ENCODE results near the gene CPO.
"Not testable (repeated sequence)": the region's sequence is repeated elsewhere in the genome, so short reads cannot be mapped to it uniquely, and the experiment has no call there.

The CPO gene

GRCh38 chr2:206942592-206943478 is 3.5 kb downstream of the CPO start:
- no peak overlapping the region for H3K4me2 ChIP-seq (ENCODE audit: low read depth, low read length, poor library complexity, severe bottlenecking)
- no peaks in the 10 kb centered on the region for H3K9me2 ChIP-seq (replicated peaks; ENCODE audit: low read depth, low read length)
- H3K27me3 ChIP-seq (ENCODE audit: insufficient read depth, low read length, poor library complexity, severe bottlenecking), result no peaks in the 10 kb centered on the region
- H4K20me1 ChIP-seq (ENCODE audit: insufficient read depth, low read length, poor library complexity, severe bottlenecking), result no peaks in the 10 kb centered on the region
- H3K9me3 ChIP-seq (ENCODE audit: insufficient read depth, low read depth, low read length), result peaks cover under 1% of the 10 kb centered on the region; the same call in 1 of the 2 replicates
- no peaks in the 10 kb centered on the region for H3K4me1 ChIP-seq (ENCODE audit: insufficient read depth, low read length, poor library complexity, severe bottlenecking)
- H3F3A ChIP-seq (ENCODE audit: low read depth), result no peaks in the 10 kb centered on the region
- no peak overlapping the region for H2AFZ ChIP-seq (ENCODE audit: low read length)
- H3K4me3 ChIP-seq (ENCODE audit: low read length, poor library complexity, severe bottlenecking), result no peak overlapping the region
- TF ChIP-seq CTCF (conservative IDR thresholded peaks at IDR 0.05; ENCODE audit: low read length) (no peak), EZH2phosphoT487 (IDR thresholded peaks at IDR 0.05; ENCODE audit: borderline replicate concordance) (no peak)
- H3K36me3 ChIP-seq (ENCODE audit: insufficient read depth, low read length), result no peaks in the 10 kb centered on the region
- H3K79me2 ChIP-seq (ENCODE audit: insufficient read depth, low read length), result no peaks in the 10 kb centered on the region
- no peak overlapping the region for H3K9ac ChIP-seq (ENCODE audit: low read depth, low read length, poor library complexity, severe bottlenecking)

GRCh38 chr2:206953404-206953803 is 14.1 kb downstream of the CPO start:
- not testable (repeated sequence) for H3K4me2 ChIP-seq (ENCODE audit: low read depth, low read length, poor library complexity, severe bottlenecking); H3K9ac ChIP-seq (ENCODE audit: low read depth, low read length, poor library complexity, severe bottlenecking); H3F3A ChIP-seq (ENCODE audit: low read depth); H3K36me3 ChIP-seq (ENCODE audit: insufficient read depth, low read length); H3K79me2 ChIP-seq (ENCODE audit: insufficient read depth, low read length); H2AFZ ChIP-seq (ENCODE audit: low read length); H3K27me3 ChIP-seq (ENCODE audit: insufficient read depth, low read length, poor library complexity, severe bottlenecking); H3K9me2 ChIP-seq (replicated peaks; ENCODE audit: low read depth, low read length); H4K20me1 ChIP-seq (ENCODE audit: insufficient read depth, low read length, poor library complexity, severe bottlenecking); H3K4me3 ChIP-seq (ENCODE audit: low read length, poor library complexity, severe bottlenecking)
- Histone ChIP-seq H3K9me3 (ENCODE audit: insufficient read depth, low read depth, low read length) (peaks cover 13% of the 10 kb centered on the region; the same call in 1 of the 2 replicates), H3K4me1 (ENCODE audit: insufficient read depth, low read length, poor library complexity, severe bottlenecking) (peaks cover 11% of the 10 kb centered on the region)

DNA sequence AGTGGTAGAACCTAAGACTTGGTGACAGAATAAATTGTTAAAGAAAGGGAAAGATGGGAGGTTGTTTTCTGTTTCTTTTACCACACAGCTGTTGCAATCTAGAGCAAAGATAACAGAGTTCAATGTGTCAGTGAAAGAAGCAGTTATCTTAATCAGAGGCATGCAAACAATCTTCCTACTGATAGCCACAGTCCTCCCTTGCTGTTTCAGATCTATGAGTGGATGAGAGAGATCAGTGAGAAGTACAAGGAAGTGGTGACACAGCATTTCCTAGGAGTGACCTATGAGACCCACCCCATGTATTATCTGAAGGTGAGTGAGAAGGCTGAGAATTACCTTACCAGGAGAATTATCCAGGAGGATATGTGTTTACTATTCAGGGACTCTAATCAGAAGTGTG is 15.9 kb downstream of the CPO start:
- Histone ChIP-seq H4K20me1 (ENCODE audit: insufficient read depth, low read length, poor library complexity, severe bottlenecking) (no peaks in the 10 kb centered on the region), H3K79me2 (ENCODE audit: insufficient read depth, low read length) (no peaks in the 10 kb centered on the region), H3K4me1 (ENCODE audit: insufficient read depth, low read length, poor library complexity, severe bottlenecking) (peaks cover 11% of the 10 kb centered on the region), H2AFZ (ENCODE audit: low read length) (no peak overlapping the region), H3F3A (ENCODE audit: low read depth) (no peaks in the 10 kb centered on the region), H3K9me2 (replicated peaks; ENCODE audit: low read depth, low read length) (no peaks in the 10 kb centered on the region), H3K27me3 (ENCODE audit: insufficient read depth, low read length, poor library complexity, severe bottlenecking) (no peaks in the 10 kb centered on the region), H3K4me2 (ENCODE audit: low read depth, low read length, poor library complexity, severe bottlenecking) (no peak overlapping the region), H3K9me3 (ENCODE audit: insufficient read depth, low read depth, low read length) (peaks cover 13% of the 10 kb centered on the region; the same call in 1 of the 2 replicates), H3K9ac (ENCODE audit: low read depth, low read length, poor library complexity, severe bottlenecking) (no peak overlapping the region), H3K36me3 (ENCODE audit: insufficient read depth, low read length) (no peaks in the 10 kb centered on the region), H3K4me3 (ENCODE audit: low read length, poor library complexity, severe bottlenecking) (no peak overlapping the region)
- TF ChIP-seq EZH2phosphoT487 (IDR thresholded peaks at IDR 0.05; ENCODE audit: borderline replicate concordance) (no peak), CTCF (conservative IDR thresholded peaks at IDR 0.05; ENCODE audit: low read length) (no peak)

Data from Loucy (cell line).